Measurements from ENCODE around the gene TARBP2. TPM values are rescaled to one million over a fixed set of nuclear protein-coding genes. Genes with fewer than 3 reads are reported as not detected.

The TARBP2 gene
- total RNA-seq, 4 donors from 2014 or later: 12.1 to 19.6 (median 17.4) TPM

GRCh38 chr12:53507603-53507885 lies 6.5 kb downstream of the TARBP2 start:
- Histone ChIP-seq H3K4me3 (no peak overlapping the region), H3K36me3 (peaks cover 0 to 78% of the 10 kb centered on the region in 2 donors), H3K9me3 (no peaks in the 10 kb centered on the region), H3K27ac (no peak overlapping the region), H3K4me1 (peaks cover 0 to 20% (median 5%) of the 10 kb centered on the region in 3 donors), H3K27me3 (no peaks in the 10 kb centered on the region)
- 68% methylated on average over 3 of the region's 4 CpGs; no CpG with 5 or more reads in 1 of the 2 donors for WGBS, 2 donors (ENCODE audit: low coverage in 1 of 2)
- TF ChIP-seq POLR2A (IDR thresholded peaks at IDR 0.05) (no peak), POLR2AphosphoS5 (IDR thresholded peaks at IDR 0.05) (no peak), EP300 (IDR thresholded peaks at IDR 0.05) (no peak), CTCF (IDR thresholded peaks at IDR 0.05) (no peak)
- no peak for ATAC-seq

- H3K36me3 ChIP-seq: peaks cover 0 to 83% of the 10 kb centered on the region in 2 donors
- 0 to 23% methylated on average over 3 to 5 of the region's 7 CpGs for WGBS, 2 donors (ENCODE audit: low coverage in 1 of 2)
- no peak overlapping the region for H3K4me3 ChIP-seq
- H3K9me3 ChIP-seq: no peaks in the 10 kb centered on the region
- no peaks in the 10 kb centered on the region for H3K27me3 ChIP-seq
- peak overlapping the region in 3 of 4 donors; percentile 4 to 41 (median 21) for H3K27ac ChIP-seq
- ATAC-seq: peak; percentile 88
- peaks cover 0 to 10% (median 0%) of the 10 kb centered on the region in 3 donors for H3K4me1 ChIP-seq
- no peak for TF ChIP-seq POLR2A (IDR thresholded peaks at IDR 0.05)
- TF ChIP-seq EP300 (IDR thresholded peaks at IDR 0.05): no peak
- TF ChIP-seq CTCF (IDR thresholded peaks at IDR 0.05): peak in 3 of 4 experiments; percentile 91 to 95 (median 91)
- TF ChIP-seq POLR2AphosphoS5 (IDR thresholded peaks at IDR 0.05): no peak
Measured at GRCh38 chr12:53508534-53509170, 7.6 kb downstream of the TARBP2 start.

- H3K27me3 ChIP-seq: no peaks in the 10 kb centered on the region
- H3K36me3 ChIP-seq: peaks cover 0 to 83% of the 10 kb centered on the region in 2 donors
- ATAC-seq: no peak
- H3K9me3 ChIP-seq: no peaks in the 10 kb centered on the region
- H3K27ac ChIP-seq: no peak overlapping the region
- WGBS, 2 donors (ENCODE audit: low coverage in 1 of 2): 80 to 83% methylated on average over 1 of the region's 9 CpGs
- H3K4me1 ChIP-seq: peaks cover 0 to 10% (median 0%) of the 10 kb centered on the region in 3 donors
- TF ChIP-seq POLR2A (IDR thresholded peaks at IDR 0.05): no peak
- no peak for TF ChIP-seq POLR2AphosphoS5 (IDR thresholded peaks at IDR 0.05)
- TF ChIP-seq CTCF (IDR thresholded peaks at IDR 0.05): no peak
- TF ChIP-seq EP300 (IDR thresholded peaks at IDR 0.05): no peak
- no peak overlapping the region for H3K4me3 ChIP-seq
Measured at GRCh38 chr12:53510181-53510812, 9.2 kb downstream of the TARBP2 start.

- WGBS, 2 donors (ENCODE audit: low coverage in 1 of 2): 76 to 83% methylated on average over 3 to 6 of the region's 6 CpGs
- no peak for ATAC-seq
- TF ChIP-seq EP300 (IDR thresholded peaks at IDR 0.05) (no peak), POLR2A (IDR thresholded peaks at IDR 0.05) (no peak), CTCF (IDR thresholded peaks at IDR 0.05) (no peak), POLR2AphosphoS5 (IDR thresholded peaks at IDR 0.05) (no peak)
- Histone ChIP-seq H3K4me3 (no peak overlapping the region), H3K36me3 (peaks cover 5 to 93% of the 10 kb centered on the region in 2 donors), H3K4me1 (peaks cover 0 to 1% (median 0%) of the 10 kb centered on the region in 3 donors), H3K27me3 (no peaks in the 10 kb centered on the region), H3K27ac (no peak overlapping the region), H3K9me3 (no peaks in the 10 kb centered on the region)
Measured at GRCh38 chr12:53513712-53514410, 12.8 kb downstream of the TARBP2 start.

All from gastroesophageal sphincter (tissue), 4 donors.